Sigmoid colon (tissue), 7 donors: ENCODE results near the gene CLSTN2. TPM values are rescaled to one million over a fixed set of nuclear protein-coding genes. Genes with fewer than 3 reads are reported as not detected.

ENCODE experiments used
- DNase-seq: peaks from one replicate; pipeline ENCODE4 v3.0.0-alpha.2; 2019
- H3K27ac ChIP-seq, 4 donors: fragments of 200-600 bp; sonication (generic); one replicate each; pipeline ENCODE4 v1.5.1; 2016 to 2019; ENCODE audit warnings: mild to moderate bottlenecking in 1 of 4
- H3K27me3 ChIP-seq, 3 donors: fragments of 200-600 bp; sonication (generic); one replicate each; pipeline ENCODE4 v1.5.1; 2019; ENCODE audit warnings: mild to moderate bottlenecking in 1 of 3
- H3K36me3 ChIP-seq, 4 donors: fragments of 200-600 bp; sonication (generic); one replicate each; pipeline ENCODE4 v1.5.1; 2016 to 2019
- H3K4me1 ChIP-seq, 4 donors: fragments of 200-600 bp; sonication (generic); one replicate each; pipeline ENCODE4 v1.5.1; 2017 to 2019
- H3K4me3 ChIP-seq, 4 donors: fragments of 200-600 bp; sonication (generic); one replicate each; pipeline ENCODE4 v1.5.1; 2017 to 2019; ENCODE audit warnings: mild to moderate bottlenecking in 2 of 4, moderate library complexity in 1 of 4
- H3K9me3 ChIP-seq, 4 donors: fragments of 200-600 bp in 3 of 4; sonication (generic) in 3 of 4; one replicate each; pipeline versions ENCODE4 v1.5.1 to v1.6.1; 2013 to 2019
- CTCF ChIP-seq, 4 experiments: fragments of 450-650 bp in 3 of 4; fragments of 200-600 bp in 1 of 4; IDR thresholded peaks; one replicate each; pipeline ENCODE4 v1.5.1; 2016 to 2019; ENCODE audit warnings: antibody characterized with exemption in 4 of 4, mild to moderate bottlenecking in 3 of 4, moderate library complexity in 2 of 4
- EP300 ChIP-seq, 4 donors: sonication (generic); formaldehyde crosslinking; IDR thresholded peaks; one replicate each; pipeline ENCODE4 v1.6.1; 2017; ENCODE audit warnings: antibody characterized with exemption in 4 of 4
- POLR2A ChIP-seq, 2 donors: fragments of 450-650 bp; IDR thresholded peaks; one replicate each; pipeline ENCODE4 v1.6.1; 2016; ENCODE audit warnings: antibody characterized with exemption in 2 of 2, mild to moderate bottlenecking in 2 of 2, moderate library complexity in 2 of 2
- POLR2AphosphoS5 ChIP-seq, 4 donors: sonication (generic); formaldehyde crosslinking; IDR thresholded peaks; one replicate each; pipeline ENCODE4 v1.6.1; 2017; ENCODE audit warnings: antibody characterized with exemption in 4 of 4
- WGBS, 2 donors: extraction: QIAGEN DNeasy Blood & Tissue Kit; methylation state at CpG; one replicate each; pipeline ENCODE4 v1.1.7; 2013; 5-methylcytosine and 5-hydroxymethylcytosine counted together
- intact Hi-C: fragments of 100-400 bp; cut with DNase I; formaldehyde crosslinking; loops from one replicate; pipeline ENCODE4 v1.15.1; 2023
- polyA plus RNA-seq, 3 donors: library from polyadenylated mRNA; stranded (reverse); fragments of 200-250 nt; gene quantifications; one replicate each; pipeline ENCODE4 v1.2.3, GENCODE V29; 2013
- total RNA-seq, 4 donors: library from RNA; depleted of rRNA; stranded (reverse); fragments of >200 nt; gene quantifications; one replicate each; pipeline ENCODE4 v1.1.0, GENCODE V29; 2016
- donor health status: healthy with polysubstance abuse.
- donor health status: Bipolar disorder and iron deficiency.
- donor health status: healthy.

The CLSTN2 gene
- total and polyA plus RNA-seq, 7 donors = 0.23 to 8.3 (median 2.7) TPM

GRCh38 chr3:140088058-140088457 is 153.1 kb downstream of the CLSTN2 start:
- H3K36me3 ChIP-seq = no peaks in the 10 kb centered on the region
- H3K27me3 ChIP-seq = no peaks in the 10 kb centered on the region
- no peak overlapping the region for H3K27ac ChIP-seq
- 74 to 80% methylated on average over 3 of the region's 3 CpGs for WGBS, 2 donors
- no peak for DNase-seq
- peaks cover 0 to 14% (median 11%) of the 10 kb centered on the region in 4 donors for H3K4me1 ChIP-seq
- no peaks in the 10 kb centered on the region for H3K9me3 ChIP-seq
- intact Hi-C loops = no loop called here
- TF ChIP-seq POLR2A (IDR thresholded peaks at IDR 0.05) (no peak), POLR2AphosphoS5 (IDR thresholded peaks at IDR 0.05) (no peak), EP300 (IDR thresholded peaks at IDR 0.05) (no peak), CTCF (IDR thresholded peaks at IDR 0.05) (no peak)
- H3K4me3 ChIP-seq = no peak overlapping the region

GRCh38 chr3:140088513-140088912 is 153.5 kb downstream of the CLSTN2 start:
- no peak for TF ChIP-seq CTCF (IDR thresholded peaks at IDR 0.05)
- TF ChIP-seq POLR2AphosphoS5 (IDR thresholded peaks at IDR 0.05) = no peak
- TF ChIP-seq EP300 (IDR thresholded peaks at IDR 0.05) = no peak
- no peak for TF ChIP-seq POLR2A (IDR thresholded peaks at IDR 0.05)
- no peak overlapping the region for H3K27ac ChIP-seq
- H3K9me3 ChIP-seq = no peaks in the 10 kb centered on the region
- no peaks in the 10 kb centered on the region for H3K36me3 ChIP-seq
- 78 to 79% methylated on average over 2 of the region's 2 CpGs for WGBS, 2 donors
- no peak for DNase-seq
- intact Hi-C loops = no loop called here
- H3K4me1 ChIP-seq = peaks cover 0 to 18% (median 15%) of the 10 kb centered on the region in 4 donors
- no peaks in the 10 kb centered on the region for H3K27me3 ChIP-seq
- H3K4me3 ChIP-seq = no peak overlapping the region

GRCh38 chr3:140089403-140090072 is 154.6 kb downstream of the CLSTN2 start:
- TF ChIP-seq CTCF (IDR thresholded peaks at IDR 0.05) (no peak), EP300 (IDR thresholded peaks at IDR 0.05) (no peak), POLR2A (IDR thresholded peaks at IDR 0.05) (no peak), POLR2AphosphoS5 (IDR thresholded peaks at IDR 0.05) (no peak)
- no peak overlapping the region for H3K4me3 ChIP-seq
- H3K4me1 ChIP-seq = peaks cover 0 to 26% (median 24%) of the 10 kb centered on the region in 4 donors
- H3K27ac ChIP-seq = no peak overlapping the region
- H3K9me3 ChIP-seq = no peaks in the 10 kb centered on the region
- 84 to 88% methylated on average over 2 of the region's 2 CpGs for WGBS, 2 donors
- intact Hi-C loops = no loop called here
- DNase-seq = no peak
- H3K36me3 ChIP-seq = no peaks in the 10 kb centered on the region
- H3K27me3 ChIP-seq = no peaks in the 10 kb centered on the region

GRCh38 chr3:140091143-140091542 is 156.2 kb downstream of the CLSTN2 start:
- Histone ChIP-seq H3K27ac (peak overlapping the region in 3 of 4 donors; percentile 14 to 56 (median 29)), H3K4me3 (no peak overlapping the region), H3K9me3 (no peaks in the 10 kb centered on the region), H3K36me3 (no peaks in the 10 kb centered on the region), H3K27me3 (no peaks in the 10 kb centered on the region), H3K4me1 (peaks cover 0 to 29% (median 26%) of the 10 kb centered on the region in 4 donors)
- intact Hi-C loops = no loop called here
- TF ChIP-seq CTCF (IDR thresholded peaks at IDR 0.05) (no peak), POLR2AphosphoS5 (IDR thresholded peaks at IDR 0.05) (no peak), POLR2A (IDR thresholded peaks at IDR 0.05) (no peak), EP300 (IDR thresholded peaks at IDR 0.05) (no peak)
- 83 to 86% methylated on average over 3 of the region's 3 CpGs for WGBS, 2 donors
- peak; percentile 63 for DNase-seq
